HG02884 (cell line): ENCODE measurements around the gene IVL.

Source experiments
- ATAC-seq: cut with Tn5 transposase; IDR thresholded peaks from one replicate; pipeline ENCODE4 v1.9.1; 2021; ENCODE audit warnings: mild to moderate bottlenecking, moderate library complexity; ENCODE audit not compliant: unreplicated experiment

IVL gene

DNA sequence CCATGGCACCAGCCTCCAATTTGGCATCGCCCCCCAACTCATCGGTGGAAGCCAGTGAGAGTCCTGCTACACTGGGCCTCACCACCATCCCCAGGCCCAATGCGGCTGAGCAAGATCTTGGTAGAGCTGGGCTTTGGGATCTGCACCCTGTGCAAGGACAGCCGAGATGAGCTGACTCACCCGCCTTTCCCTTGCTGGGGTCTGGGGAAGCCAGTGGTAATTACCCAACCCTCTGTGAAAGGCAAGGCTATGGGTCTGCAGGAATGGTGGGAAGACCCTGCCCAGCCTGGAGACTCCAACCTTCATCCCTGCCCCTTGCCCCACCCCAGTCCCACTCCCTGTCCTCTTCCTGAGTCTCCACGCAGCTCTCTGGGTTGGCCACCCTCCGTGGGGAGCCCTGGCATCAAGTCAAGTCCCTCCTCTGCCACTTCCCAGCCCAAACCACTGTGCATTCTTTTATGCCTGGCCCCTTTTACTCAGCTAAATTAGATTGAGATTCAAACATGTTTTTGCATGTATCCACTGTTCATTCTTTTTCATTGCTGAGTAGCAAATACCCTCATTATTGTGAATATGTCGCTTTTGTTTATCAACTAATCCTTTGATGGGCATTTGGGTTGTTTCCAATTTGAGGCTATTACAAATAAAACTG lies 21.5 kb upstream of the IVL start:
- no peak for ATAC-seq

DNA sequence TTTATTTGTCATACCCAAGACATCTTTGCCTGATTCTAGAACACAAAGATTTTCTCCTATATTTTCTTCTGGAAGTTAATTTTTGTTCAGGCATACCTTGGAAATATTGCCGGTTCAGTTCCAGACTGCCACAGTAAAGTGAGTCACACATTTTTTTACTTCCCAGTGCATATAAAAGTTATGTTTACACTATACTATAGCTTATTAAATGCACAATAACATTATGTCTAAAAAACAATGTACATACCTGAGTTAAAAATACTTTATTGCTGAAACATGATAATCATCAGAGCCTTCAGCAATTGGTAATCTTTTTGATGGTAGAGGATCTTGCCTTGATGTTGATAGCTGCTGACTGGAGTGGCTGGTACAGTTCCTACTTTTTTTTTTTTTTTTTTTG lies 20.2 kb upstream of the IVL start:
- ATAC-seq = no peak

DNA sequence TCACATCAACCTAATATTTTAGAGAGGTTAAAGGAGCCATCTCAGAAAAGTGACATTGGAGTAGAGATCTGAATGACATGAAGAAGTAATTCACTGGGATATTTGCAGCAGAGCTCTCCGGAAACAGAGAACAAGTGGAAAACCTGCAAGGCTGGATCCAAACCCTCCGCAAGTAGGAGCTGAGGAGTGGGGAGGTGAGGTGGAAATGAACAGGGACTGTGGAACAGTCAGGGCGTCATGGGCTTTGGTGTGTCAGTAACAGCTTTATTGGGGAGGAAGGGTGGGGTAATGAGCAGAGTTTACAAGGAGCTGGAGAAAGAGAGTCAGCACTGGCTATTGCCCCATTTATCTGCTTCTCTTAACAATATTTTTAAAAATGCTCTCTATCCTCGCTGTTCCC lies 9.3 kb upstream of the IVL start:
- no peak for ATAC-seq

DNA sequence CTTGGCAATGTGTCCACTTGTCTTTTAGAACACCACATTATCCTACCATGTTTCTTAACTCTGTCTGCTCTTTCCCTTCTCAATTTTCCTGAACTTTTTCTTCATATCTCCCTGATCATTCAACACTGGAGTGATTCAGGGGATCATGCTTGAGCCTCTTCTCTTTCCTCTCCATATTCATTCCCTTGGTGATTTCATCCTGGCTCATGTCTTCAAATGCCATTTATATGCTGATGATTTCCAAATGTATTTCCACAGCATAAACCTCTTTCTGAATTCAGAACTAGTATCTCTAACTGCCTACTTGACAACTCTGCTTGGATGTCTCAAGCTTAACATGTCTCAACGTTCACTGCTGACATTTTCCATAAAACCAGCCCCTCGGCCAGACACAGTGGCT lies 8.5 kb upstream of the IVL start:
- no peak for ATAC-seq

GRCh38 chr1:152901631-152902030 lies 6.7 kb upstream of the IVL start:
- no peak for ATAC-seq

DNA sequence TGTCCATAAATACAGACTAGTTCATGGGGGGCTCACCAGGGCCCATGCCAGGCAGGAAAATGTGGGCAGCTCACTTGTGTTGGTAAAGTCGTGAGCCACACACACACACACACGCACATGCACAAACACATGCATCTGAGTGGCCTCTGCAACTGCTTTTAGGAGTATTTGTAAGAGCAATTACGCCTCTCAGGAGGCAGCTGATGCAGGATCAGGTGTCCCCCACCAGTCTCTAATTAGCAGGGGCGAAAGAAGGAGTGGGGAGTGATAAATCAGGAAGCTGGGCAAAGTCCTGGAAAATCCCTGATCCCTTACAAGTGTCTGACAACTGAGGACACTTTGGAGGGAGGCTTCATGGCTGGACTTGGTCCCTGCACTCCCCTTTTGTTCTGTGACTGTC lies 5.7 kb upstream of the IVL start:
- no peak for ATAC-seq

DNA sequence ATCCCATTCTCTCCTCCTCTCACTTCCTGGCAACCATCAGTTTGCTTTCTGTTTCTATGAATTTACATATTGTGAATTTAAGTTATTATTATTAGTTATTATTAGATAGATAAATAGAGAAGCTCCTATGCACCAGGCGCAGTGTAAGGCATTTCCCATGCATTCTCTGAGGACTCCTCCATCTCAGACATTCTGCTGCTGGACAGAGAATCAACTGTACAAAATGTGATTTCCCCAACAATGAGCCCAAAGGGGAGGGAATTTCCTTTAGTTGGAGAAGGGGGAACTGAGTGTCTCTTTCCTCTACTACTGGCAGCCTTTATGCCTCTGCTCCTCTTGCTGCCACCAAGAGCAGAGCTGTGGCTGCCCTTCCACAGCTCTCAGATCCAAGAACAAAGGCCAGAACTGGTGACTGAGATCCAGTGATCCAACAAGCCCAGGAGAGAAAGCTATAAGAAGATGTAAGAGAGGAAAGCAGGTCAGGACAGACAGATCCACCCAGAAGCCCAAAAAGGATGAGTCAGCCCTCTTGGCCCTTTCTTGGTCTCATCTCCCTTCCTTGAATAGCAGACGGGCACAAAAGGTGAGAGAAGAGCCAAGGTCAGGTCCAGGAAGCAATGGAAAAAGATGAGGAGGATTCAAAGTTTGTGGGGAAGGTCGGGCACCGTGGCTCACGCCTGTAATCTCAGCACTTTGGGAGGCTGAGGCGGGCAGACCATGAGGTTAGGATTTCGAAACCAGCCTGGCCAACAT lies 3.5 kb upstream of the IVL start:
- ATAC-seq = no peak

GRCh38 chr1:152906023-152906565 lies 2.3 kb upstream of the IVL start:
- no peak for ATAC-seq

GRCh38 chr1:152909206-152909605 lies 860 bp downstream of the IVL start:
- ATAC-seq = no peak

GRCh38 chr1:152912471-152912870 lies 4.1 kb downstream of the IVL start:
- ATAC-seq = no peak

DNA sequence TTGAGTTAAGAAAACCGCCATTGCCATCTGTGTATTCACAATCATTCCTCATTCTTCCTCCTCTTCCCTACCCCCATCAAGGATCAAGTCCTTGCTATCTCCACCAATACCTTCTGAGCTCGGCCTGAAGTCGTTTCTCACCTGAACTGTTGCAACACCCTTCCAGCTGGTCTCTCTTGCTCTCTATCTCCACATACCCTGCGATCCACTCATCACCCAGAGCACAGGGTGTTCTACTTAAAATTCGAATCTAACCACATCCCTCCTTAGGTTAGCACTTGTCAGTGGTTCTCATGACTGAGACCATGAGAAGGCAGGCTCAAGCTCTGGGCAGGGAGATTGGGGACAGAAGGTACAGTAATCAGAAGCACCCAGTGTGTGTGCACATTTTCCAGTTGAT lies 4.6 kb downstream of the IVL start:
- ATAC-seq = no peak

DNA sequence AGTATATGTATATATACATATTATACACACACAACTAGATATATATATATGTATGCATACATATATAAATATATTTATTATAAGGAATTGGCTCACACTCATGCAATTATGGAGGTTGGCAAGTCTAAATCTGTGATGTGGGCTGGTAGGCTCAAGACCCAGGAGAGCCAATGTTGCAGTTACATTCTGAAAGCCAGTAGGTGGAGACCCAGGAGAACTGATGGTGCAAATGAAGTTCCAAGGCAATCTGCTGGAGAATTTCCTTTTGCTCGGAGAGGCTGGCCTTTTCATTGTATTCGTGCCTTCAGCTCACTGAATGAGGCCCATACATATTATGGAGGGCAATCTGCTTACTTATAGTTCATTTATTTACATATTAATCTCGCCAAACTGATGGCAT lies 9.4 kb downstream of the IVL start:
- ATAC-seq = no peak

DNA sequence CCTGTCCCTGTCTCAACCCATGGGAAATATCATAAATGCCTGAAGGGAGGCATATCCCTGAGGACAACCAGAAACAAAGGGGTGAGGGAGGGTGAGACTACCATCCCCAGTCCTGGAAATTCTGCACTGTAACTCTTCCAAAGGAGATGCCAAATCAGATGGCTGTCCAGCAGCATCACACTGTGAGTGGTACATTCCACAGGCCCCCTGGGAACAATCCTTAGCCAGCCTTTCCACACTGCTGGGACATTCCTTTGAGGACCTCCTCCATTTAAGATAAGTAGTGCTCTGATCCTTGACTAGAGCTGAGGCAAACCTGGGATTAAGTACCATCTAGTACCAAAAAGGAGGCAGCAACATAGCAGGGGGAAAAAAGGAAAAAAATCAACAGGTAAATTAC lies 10.7 kb downstream of the IVL start:
- ATAC-seq = no peak

DNA sequence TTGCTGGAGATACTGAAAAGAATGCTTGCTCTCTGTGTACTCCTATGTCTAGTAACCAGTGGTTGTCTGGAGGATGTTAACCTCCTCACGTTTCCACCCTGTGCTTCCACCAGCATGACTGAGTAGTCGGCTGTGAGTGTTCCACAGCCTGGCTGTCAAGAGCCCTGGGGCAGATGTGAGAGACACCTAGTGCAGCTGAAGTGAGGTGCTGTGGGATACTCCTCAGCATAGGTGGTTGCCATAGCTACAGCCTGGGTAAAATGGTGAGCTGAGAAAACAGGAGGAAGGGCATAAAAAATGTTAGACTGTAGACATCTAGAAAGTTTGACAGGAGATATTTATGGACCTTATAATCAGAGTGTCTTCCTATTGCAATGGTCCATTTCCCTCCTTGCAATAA lies 15.8 kb downstream of the IVL start:
- ATAC-seq = no peak

DNA sequence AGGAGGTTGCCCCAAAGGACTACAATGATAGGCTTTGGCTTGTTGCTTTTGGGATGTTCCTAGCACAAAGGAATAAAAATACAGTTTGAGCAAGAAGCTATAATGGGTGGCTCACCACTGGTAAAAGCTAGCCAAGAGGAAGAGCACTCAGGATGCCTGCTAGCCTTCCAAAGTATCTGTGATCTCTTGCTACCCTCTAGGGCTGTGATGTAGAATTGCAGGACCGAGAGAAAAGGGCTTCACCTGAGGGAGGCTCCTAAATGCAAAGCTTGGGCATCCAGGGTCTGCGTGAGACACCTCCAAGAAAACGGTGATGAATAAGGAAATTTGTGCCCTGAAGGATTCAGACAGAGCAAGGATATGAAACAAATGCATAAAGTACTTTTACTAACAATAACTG lies 17.7 kb downstream of the IVL start:
- no peak for ATAC-seq

DNA sequence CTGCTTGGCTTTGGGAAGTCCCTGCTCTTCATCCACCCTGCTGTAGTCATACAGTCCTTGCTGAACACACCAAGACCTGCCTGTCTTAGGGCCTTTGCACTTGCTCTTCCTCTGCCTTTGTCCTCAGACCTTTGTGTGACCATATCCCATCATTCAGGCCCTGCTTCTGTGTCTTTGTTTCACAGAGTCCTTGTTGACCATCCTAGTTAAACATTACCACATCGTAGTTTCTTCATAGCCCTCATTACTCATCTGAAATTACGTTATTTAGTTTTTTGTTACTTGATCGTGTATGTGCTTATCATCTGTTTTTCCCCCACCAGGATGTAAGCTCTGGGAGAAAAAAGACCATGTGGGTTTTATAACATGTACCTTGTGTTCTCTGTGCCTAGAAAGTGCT lies 20.3 kb downstream of the IVL start:
- ATAC-seq = no peak

- ATAC-seq = no peak
Measured at GRCh38 chr1:152932170-152932811, 23.9 kb downstream of the IVL start.

DNA sequence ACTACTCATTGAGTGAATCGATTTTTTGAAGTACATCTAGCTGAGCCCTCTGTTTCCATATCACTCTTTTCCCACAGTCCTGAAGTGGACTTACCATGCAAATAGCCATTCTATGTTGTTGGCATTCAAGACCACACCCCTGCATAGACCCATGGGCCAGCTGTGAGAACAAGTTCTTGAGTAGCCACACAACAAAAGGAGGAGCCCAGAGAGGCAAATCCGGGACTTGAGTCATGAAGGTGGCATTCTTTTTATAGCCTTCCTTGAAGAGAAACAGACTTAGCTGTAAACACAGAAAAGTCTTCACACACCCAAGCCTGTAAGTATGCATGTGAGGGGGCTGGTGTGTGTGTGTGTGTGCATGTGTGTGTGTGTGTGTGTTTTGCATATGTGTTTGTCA lies 24.9 kb downstream of the IVL start:
- ATAC-seq = no peak

GRCh38 chr1:152940614-152941013 lies 32.3 kb downstream of the IVL start:
- ATAC-seq = no peak

- ATAC-seq = no peak
Measured at GRCh38 chr1:152941037-152941711, 32.8 kb downstream of the IVL start.

DNA sequence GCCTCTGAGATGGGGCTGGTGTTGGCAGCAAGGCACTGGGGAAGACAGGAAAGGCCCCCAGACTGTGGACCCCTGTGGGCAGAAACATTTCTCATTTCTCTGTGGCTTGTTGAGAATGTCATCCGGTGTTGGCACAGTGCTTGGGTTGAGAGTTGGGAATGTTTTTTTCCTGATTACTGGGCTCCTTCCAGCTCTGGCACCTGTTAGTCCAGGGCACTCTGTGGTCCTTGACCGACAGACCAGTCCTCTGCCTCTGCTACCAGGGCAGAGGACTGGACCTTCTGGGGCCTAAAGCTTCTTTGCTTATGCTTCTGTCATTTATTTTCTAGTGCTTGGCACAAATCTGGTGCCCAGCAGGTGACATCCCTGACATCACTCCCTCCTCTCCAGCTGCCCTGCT lies 33.8 kb downstream of the IVL start:
- no peak for ATAC-seq

DNA sequence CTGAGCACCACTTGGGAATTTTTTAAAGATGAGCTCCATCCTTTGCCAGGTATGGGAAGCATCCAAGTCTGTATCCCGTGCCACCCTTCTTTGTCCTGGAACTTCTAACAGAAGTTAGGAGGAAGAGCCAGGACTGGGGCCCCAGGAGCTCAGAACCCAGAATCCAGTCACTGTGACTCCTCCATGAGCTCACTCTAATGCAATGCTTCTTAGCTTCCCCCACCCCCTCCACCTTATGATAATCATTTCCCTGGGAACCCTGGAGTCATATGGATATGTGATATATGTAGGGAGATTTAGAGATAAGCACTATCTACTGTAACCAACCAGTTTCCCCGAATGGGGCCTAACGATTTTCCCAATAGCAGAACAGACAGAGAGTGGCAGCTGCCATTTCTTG lies 37.9 kb downstream of the IVL start:
- ATAC-seq = no peak
